H9 (cell line): Measurements from ENCODE around the gene ZNF561. TPM values are rescaled to one million over a fixed set of nuclear protein-coding genes. Genes with fewer than 3 reads are reported as not detected.

Experiments
- DNase-seq: peaks from one replicate; pipeline ENCODE4 v3.0.0-alpha.2; 2017
- H2AFZ ChIP-seq: one replicate; pipeline ENCODE4 v1.6.1; 2013; ENCODE audit warnings: mild to moderate bottlenecking, low read length, control low read depth, moderate library complexity
- H2AK5ac ChIP-seq: 2 replicates; pipeline ENCODE4 v1.6.1; 2013; ENCODE audit warnings: low read length, control low read depth, mixed read lengths; ENCODE audit not compliant: insufficient read length
- H2BK120ac ChIP-seq: one replicate; pipeline ENCODE4 v1.6.1; 2013; ENCODE audit warnings: low read depth, mild to moderate bottlenecking, low read length, control low read depth, inconsistent platforms; ENCODE audit not compliant: poor library complexity, severe bottlenecking
- H2BK12ac ChIP-seq: 2 replicates; pipeline ENCODE4 v1.6.1; 2013; ENCODE audit warnings: low read length, control low read depth, mixed read lengths, low read depth; ENCODE audit not compliant: insufficient read length
- H2BK15ac ChIP-seq: 2 replicates; pipeline ENCODE4 v1.6.1; 2013; ENCODE audit warnings: low read depth, low read length, control low read depth
- H2BK20ac ChIP-seq: one replicate; pipeline ENCODE4 v1.6.1; 2013; ENCODE audit warnings: low read depth, mild to moderate bottlenecking, low read length, control low read depth, inconsistent platforms; ENCODE audit not compliant: poor library complexity, severe bottlenecking
- H2BK5ac ChIP-seq: 2 replicates; pipeline ENCODE4 v1.6.1; 2013; ENCODE audit warnings: low read length, control low read depth, mixed read lengths; ENCODE audit not compliant: insufficient read length
- H3K14ac ChIP-seq: 2 replicates; pipeline ENCODE4 v1.6.1; 2013; ENCODE audit warnings: low read length, control low read depth; ENCODE audit not compliant: insufficient read depth
- H3K18ac ChIP-seq: 2 replicates; pipeline ENCODE4 v1.6.1; 2013; ENCODE audit warnings: low read depth, mild to moderate bottlenecking, mixed read lengths, low read length, control low read depth; ENCODE audit not compliant: insufficient read length
- H3K23ac ChIP-seq: 2 replicates; pipeline ENCODE4 v1.6.1; 2013; ENCODE audit warnings: low read length, control low read depth, mixed read lengths, low read depth; ENCODE audit not compliant: insufficient read length
- H3K23me2 ChIP-seq: 2 replicates; pipeline ENCODE4 v1.6.1; 2013; ENCODE audit warnings: low read depth, mild to moderate bottlenecking, mixed read lengths, low read length, control low read depth; ENCODE audit not compliant: insufficient read length, poor library complexity, severe bottlenecking
- H3K27ac ChIP-seq: 2 replicates; pipeline ENCODE4 v1.5.1; 2013; ENCODE audit warnings: low read length, control low read depth, mixed read lengths, low read depth; ENCODE audit not compliant: insufficient read length
- H3K27me3 ChIP-seq: 2 replicates; pipeline ENCODE4 v1.6.1; 2013; ENCODE audit warnings: low read length, control low read depth, inconsistent platforms; ENCODE audit not compliant: insufficient read depth
- H3K4ac ChIP-seq: 2 replicates; pipeline ENCODE4 v1.6.1; 2013; ENCODE audit warnings: low read depth, mild to moderate bottlenecking, control low read depth, inconsistent platforms, low read length, moderate library complexity
- H3K4me1 ChIP-seq: 2 replicates; pipeline ENCODE4 v1.6.1; 2013; ENCODE audit warnings: low read length, control low read depth, inconsistent platforms; ENCODE audit not compliant: insufficient read depth
- H3K4me2 ChIP-seq: 2 replicates; pipeline ENCODE4 v1.6.1; 2013; ENCODE audit warnings: low read length, control low read depth, mixed read lengths; ENCODE audit not compliant: insufficient read length, insufficient read depth
- H3K56ac ChIP-seq: 2 replicates; pipeline ENCODE4 v1.6.1; 2013; ENCODE audit warnings: low read depth, mild to moderate bottlenecking, mixed read lengths, low read length, control low read depth; ENCODE audit not compliant: insufficient read length
- H3K79me1 ChIP-seq: 2 replicates; pipeline ENCODE4 v1.6.1; 2013; ENCODE audit warnings: low read depth, mild to moderate bottlenecking, moderate library complexity, low read length, control low read depth, inconsistent platforms; ENCODE audit not compliant: insufficient read depth, poor library complexity, severe bottlenecking
- H3K79me2 ChIP-seq: 2 replicates; pipeline ENCODE4 v1.6.1; 2013; ENCODE audit warnings: low read length, control low read depth, inconsistent platforms; ENCODE audit not compliant: insufficient read depth
- H3K9ac ChIP-seq: 2 replicates; pipeline ENCODE4 v1.6.1; 2013; ENCODE audit warnings: low read length, control low read depth, mixed read lengths; ENCODE audit not compliant: insufficient read length; ENCODE audit errors: extremely low read depth
- H3K9me3 ChIP-seq: one replicate; pipeline ENCODE4 v1.6.1; 2013; ENCODE audit warnings: low read depth, low read length, inconsistent platforms; ENCODE audit not compliant: control insufficient read depth
- H3T11ph ChIP-seq: one replicate; pipeline ENCODE4 v1.6.1; 2013; ENCODE audit warnings: mild to moderate bottlenecking, low read length, control low read depth, inconsistent platforms
- H4K20me1 ChIP-seq: one replicate; pipeline ENCODE4 v1.6.1; 2013; ENCODE audit not compliant: control insufficient read depth, insufficient read length, insufficient read depth
- H4K5ac ChIP-seq: 2 replicates; pipeline ENCODE4 v1.6.1; 2013; ENCODE audit warnings: low read depth, mild to moderate bottlenecking, mixed read lengths, low read length, control low read depth; ENCODE audit not compliant: insufficient read length
- H4K8ac ChIP-seq: replicated peaks from 2 replicates; pipeline ENCODE4 v1.6.1; 2013; ENCODE audit warnings: low read length, control low read depth, mixed read lengths, low read depth; ENCODE audit not compliant: insufficient read length
- H4K91ac ChIP-seq: 2 replicates; pipeline ENCODE4 v1.6.1; 2013; ENCODE audit warnings: low read depth, mild to moderate bottlenecking, moderate library complexity, mixed read lengths, low read length, control low read depth; ENCODE audit not compliant: insufficient read length
- H3K27ac Mint-ChIP-seq, 3 experiments: 2 replicates in 2 of 3; 3 replicates in 1 of 3; pipeline ENCODE4 v1.8.0; 2020 to 2021; ENCODE audit warnings: mixed read lengths in 3 of 3, mild to moderate bottlenecking in 1 of 3, moderate library complexity in 1 of 3
- H3K27me3 Mint-ChIP-seq: 2 replicates; pipeline ENCODE4 v1.8.0; 2021; ENCODE audit warnings: low read depth, mild to moderate bottlenecking, moderate library complexity, mixed read lengths
- H3K36me3 Mint-ChIP-seq, 3 experiments: 2 replicates in 2 of 3; 3 replicates in 1 of 3; pipeline ENCODE4 v1.8.0; 2020 to 2021; ENCODE audit warnings: low read depth in 3 of 3, mixed read lengths in 3 of 3; ENCODE audit not compliant: insufficient read depth in 1 of 3
- H3K4me1 Mint-ChIP-seq, 2 experiments: 2 replicates each; pipeline ENCODE4 v1.8.0; 2020; ENCODE audit warnings: mixed read lengths in 2 of 2
- H3K4me3 Mint-ChIP-seq, 2 experiments: 2 replicates in 1 of 2; 3 replicates in 1 of 2; pipeline ENCODE4 v1.8.0; 2020 to 2021; ENCODE audit warnings: mild to moderate bottlenecking in 2 of 2, mixed read lengths in 2 of 2, moderate library complexity in 1 of 2
- H3K9me3 Mint-ChIP-seq, 2 experiments: 2 replicates in 1 of 2; 3 replicates in 1 of 2; pipeline ENCODE4 v1.8.0; 2020; ENCODE audit warnings: mild to moderate bottlenecking in 2 of 2, mixed read lengths in 2 of 2, moderate library complexity in 1 of 2
- CTCF ChIP-seq: fragments of 200-600 bp; sonication (generic); conservative IDR thresholded peaks from 3 replicates; pipeline ENCODE4 v1.8.0; 2021; ENCODE audit warnings: antibody characterized with exemption, mild to moderate bottlenecking
- WGBS: extraction: QIAGEN DNeasy Blood & Tissue Kit; methylation state at CpG from one replicate; pipeline ENCODE4 v1.1.7; 2013; ENCODE audit warnings: missing lambda C conversion rate, low lambda C conversion rate, mixed read lengths; ENCODE audit not compliant: insufficient read length; ENCODE audit errors: extremely low coverage; 5-methylcytosine and 5-hydroxymethylcytosine counted together
- total RNA-seq: library from RNA; stranded (reverse); gene quantifications from 2 replicates; pipeline ENCODE4 v1.2.1, GENCODE V29; 2021

The ZNF561 gene
- total RNA-seq, 1 experiment from 2014 or later = 50.8 TPM

- Histone ChIP-seq H4K5ac (no peak overlapping the region), H3K56ac (no peak overlapping the region), H3K18ac (no peak overlapping the region), H3K79me2 (no peaks in the 10 kb centered on the region), H3K4me1 (no peaks in the 10 kb centered on the region), H3K4ac (no peak overlapping the region), H4K8ac (no peak overlapping the region), H3K9ac (no peak overlapping the region), H3K4me2 (no peak overlapping the region), H3K27ac (no peak overlapping the region), H4K20me1 (no peaks in the 10 kb centered on the region), H2AFZ (no peak overlapping the region), H3K14ac (no peak overlapping the region), H3K9me3 (peaks cover 8% of the 10 kb centered on the region), H4K91ac (no peak overlapping the region), H3K23ac (no peak overlapping the region), H3T11ph (no peak overlapping the region), H2AK5ac (no peak overlapping the region), H3K27me3 (no peaks in the 10 kb centered on the region), H2BK120ac (no peak overlapping the region), H3K79me1 (no peaks in the 10 kb centered on the region), H2BK5ac (no peak overlapping the region), H2BK12ac (no peak overlapping the region), H2BK20ac (no peak overlapping the region), H3K23me2 (no peaks in the 10 kb centered on the region), H2BK15ac (no peak overlapping the region)
- H3K36me3 Mint-ChIP-seq = peaks cover 28 to 43% (median 28%) of the 10 kb centered on the region in 3 experiments
- no peak overlapping the region for H3K27ac Mint-ChIP-seq
- no peaks in the 10 kb centered on the region for H3K27me3 Mint-ChIP-seq
- no peaks in the 10 kb centered on the region for H3K4me1 Mint-ChIP-seq
- WGBS = no CpG with 5 or more reads among the region's 5 CpGs
- peaks cover 8 to 16% of the 10 kb centered on the region in 2 experiments for H3K9me3 Mint-ChIP-seq
- H3K4me3 Mint-ChIP-seq = no peak overlapping the region
- TF ChIP-seq CTCF = no peak
- DNase-seq = no peak
Observed at GRCh38 chr19:9636018-9636417, 15.0 kb upstream of the ZNF561 start.
